ENCODE measurements around the gene TOMM20.
"Not testable (repeated sequence)": the region's sequence is repeated elsewhere in the genome, so short reads cannot be mapped to it uniquely, and the experiment has no call there.

The TOMM20 gene

GRCh38 chr1:235128456-235129328 is at the start of gene TOMM20:
Gene TOMM20 (minus strand): TSS chr1:235128837. CDS start chr1:235128715, 122 bp downstream.
- peak; percentile 95 for DNase-seq (ENCODE audit: low read depth in 2 of 2)

- no peak for DNase-seq (ENCODE audit: low read depth in 2 of 2)
These were observed 47.8 kb upstream of the TOMM20 start for GRCh38 chr1:235176486-235176885.

- no peak for DNase-seq (ENCODE audit: low read depth in 2 of 2)
These were observed 41.3 kb upstream of the TOMM20 start for GRCh38 chr1:235169986-235170385.

DNA sequence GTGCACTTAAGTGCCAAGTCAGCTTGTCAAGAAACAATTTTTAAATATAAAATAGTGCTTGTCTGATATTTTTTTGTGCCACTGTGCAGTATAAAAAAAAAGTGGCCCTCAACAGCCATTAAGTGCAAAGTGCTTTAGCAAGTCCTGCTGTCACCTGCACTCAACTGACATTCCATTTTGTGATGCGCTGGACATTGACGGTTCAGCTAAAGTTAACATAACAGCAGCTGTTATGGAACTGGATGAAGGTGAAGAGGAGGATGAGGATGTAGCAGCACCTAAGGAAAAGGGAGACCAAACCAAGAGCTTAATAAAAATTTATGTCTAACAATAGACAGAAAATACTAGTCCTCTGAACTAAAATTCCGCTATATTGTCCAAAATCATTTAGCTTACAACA is 39.7 kb upstream of the TOMM20 start:
- no peak for DNase-seq (ENCODE audit: low read depth in 2 of 2)

DNA sequence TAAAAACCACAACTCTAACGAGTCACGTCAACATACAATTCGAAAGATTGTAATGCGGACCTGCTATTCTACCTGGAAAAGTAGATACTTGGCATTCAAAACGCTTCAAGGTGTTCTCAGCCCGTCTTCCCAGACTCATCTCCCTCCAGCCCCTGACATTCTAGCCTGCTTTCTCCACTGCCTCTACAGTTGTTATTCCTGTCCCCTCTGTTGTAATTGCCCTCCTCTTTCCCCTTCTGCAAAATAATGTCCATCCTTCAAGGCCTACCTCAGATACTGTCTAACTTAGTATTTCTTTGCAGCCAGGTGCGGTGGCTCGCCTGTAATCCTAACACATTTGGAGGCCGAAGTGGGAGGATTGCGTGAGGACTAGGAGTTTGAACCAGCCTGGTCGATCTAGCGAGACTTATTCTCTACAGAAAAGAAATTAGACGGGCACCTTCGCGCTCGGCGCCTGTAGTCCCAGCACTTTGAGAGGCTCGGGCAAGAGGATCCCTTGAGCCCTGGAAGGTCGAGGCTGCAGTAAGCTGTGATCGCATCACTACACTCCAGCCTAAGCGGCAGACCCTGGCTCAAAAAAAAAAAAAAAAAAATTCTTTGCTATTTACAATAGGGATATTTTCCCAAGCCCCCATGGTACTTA is 33.2 kb upstream of the TOMM20 start:
- DNase-seq (ENCODE audit: low read depth in 2 of 2), result no peak

DNA sequence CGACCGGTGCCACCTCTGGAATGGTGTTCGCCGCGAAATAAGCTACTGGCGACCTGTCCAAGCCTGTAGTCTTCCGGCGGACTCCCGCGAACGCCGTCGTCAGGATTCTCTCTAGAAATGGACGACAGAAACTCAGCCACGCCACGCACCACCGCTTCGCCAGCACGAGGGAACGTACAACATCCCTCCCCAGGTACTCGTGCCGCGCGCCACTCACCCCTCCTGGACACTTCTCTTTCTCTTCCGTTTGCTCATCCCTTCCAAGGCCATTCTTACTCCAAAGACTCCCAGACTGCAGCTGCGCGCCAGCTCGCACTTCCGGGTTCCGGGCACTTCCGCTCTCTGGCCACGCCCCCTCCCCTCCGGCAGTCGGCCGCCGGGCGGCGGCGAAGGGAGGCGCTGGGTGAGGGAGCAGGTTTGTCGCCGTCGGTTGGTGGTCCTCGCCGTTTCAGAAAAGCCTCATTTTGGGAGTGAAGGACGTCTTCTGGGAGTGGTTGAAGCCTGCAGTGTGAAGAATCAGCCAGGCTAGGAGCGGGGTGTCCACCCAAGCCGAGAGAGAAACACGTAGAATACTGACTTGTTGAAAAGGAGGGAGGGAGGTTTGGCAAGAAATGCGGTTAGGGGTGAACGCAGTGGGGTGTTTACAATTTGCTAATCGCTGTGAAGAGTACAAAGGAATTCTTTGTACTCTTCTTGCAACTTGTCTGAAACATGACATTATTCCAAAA is 32.5 kb upstream of the TOMM20 start, which contains the start of gene RBM34:
TSS of gene RBM34 (minus strand) at position 294 of the 728 bp plus-strand sequence. CDS start at position 270, 24 bp downstream.
- peak; percentile 88 for DNase-seq (ENCODE audit: low read depth in 2 of 2)

GRCh38 chr1:235160383-235160956 is 31.8 kb upstream of the TOMM20 start:
- DNase-seq (ENCODE audit: low read depth in 2 of 2), result no peak

DNA sequence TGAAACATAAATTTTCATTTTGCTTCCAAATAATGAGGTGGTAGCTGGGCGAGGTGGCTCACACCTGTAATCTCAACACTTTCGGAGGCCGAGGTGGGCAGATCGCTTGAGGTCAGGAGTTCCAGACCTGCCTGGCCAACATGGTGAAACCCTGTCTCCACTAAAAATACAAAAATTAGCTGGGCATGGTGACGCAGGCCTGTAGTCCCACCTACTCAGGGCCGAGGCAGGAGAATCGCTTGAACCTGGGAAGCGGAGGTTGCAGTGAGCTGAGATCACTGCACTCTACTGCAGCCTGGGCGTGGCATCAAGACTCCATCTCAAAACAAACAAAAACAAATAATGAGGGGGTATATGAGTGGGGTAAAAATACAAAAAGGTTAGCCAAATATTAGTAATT is 31.3 kb upstream of the TOMM20 start:
- DNase-seq (ENCODE audit: low read depth in 2 of 2), result not testable (repeated sequence)

GRCh38 chr1:235159284-235159683 is 30.6 kb upstream of the TOMM20 start:
- DNase-seq (ENCODE audit: low read depth in 2 of 2), result not testable (repeated sequence)

GRCh38 chr1:235158680-235159079 is 30.0 kb upstream of the TOMM20 start:
- no peak for DNase-seq (ENCODE audit: low read depth in 2 of 2)

DNA sequence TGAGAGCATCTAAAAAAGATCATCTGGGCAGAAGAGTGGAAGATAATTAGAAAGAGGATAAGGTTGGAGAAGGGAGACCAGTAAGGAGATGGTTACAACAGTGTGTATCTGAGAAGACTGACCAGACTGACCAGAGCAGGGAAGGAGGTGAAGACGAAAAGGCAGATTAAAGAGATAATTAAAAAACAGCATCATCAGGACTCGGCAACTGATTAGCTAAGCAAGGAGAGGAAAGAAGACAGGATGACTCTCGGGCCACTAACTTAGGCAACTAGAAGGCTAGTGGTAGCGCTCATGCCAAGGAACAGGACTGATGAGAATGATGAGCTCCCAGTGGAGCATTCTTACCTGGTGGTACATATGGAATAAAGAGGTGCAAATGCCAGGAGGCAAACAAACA is 28.5 kb upstream of the TOMM20 start:
- no peak for DNase-seq (ENCODE audit: low read depth in 2 of 2)

- DNase-seq (ENCODE audit: low read depth in 2 of 2), result no peak
These were observed 28.1 kb upstream of the TOMM20 start for GRCh38 chr1:235156740-235157139.

- DNase-seq (ENCODE audit: low read depth in 2 of 2), result no peak
These were observed 27.6 kb upstream of the TOMM20 start for GRCh38 chr1:235156265-235156664.

- DNase-seq (ENCODE audit: low read depth in 2 of 2), result no peak
These were observed 23.6 kb upstream of the TOMM20 start for GRCh38 chr1:235152235-235152634.

DNA sequence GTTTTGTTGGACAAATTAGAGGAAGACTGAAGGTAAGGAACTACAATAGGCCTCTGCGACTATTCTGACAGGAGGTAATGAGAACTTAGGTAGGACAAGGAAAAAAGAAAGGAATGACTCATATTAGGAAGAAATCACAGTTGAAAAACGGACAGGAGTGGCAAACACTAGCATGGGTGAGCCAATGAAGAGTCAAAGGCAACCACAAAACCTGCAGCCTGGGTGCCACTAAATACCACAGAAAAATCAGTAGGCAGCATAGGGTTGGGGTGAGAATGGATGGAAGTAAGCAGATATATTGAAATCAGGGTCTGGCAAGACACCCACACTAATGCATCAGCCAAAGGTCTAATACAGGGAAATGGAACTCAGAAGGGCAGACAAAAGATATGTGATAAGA is 22.4 kb upstream of the TOMM20 start:
- DNase-seq (ENCODE audit: low read depth in 2 of 2), result no peak

GRCh38 chr1:235149824-235150223 is 21.2 kb upstream of the TOMM20 start:
- DNase-seq (ENCODE audit: low read depth in 2 of 2), result no peak

DNA sequence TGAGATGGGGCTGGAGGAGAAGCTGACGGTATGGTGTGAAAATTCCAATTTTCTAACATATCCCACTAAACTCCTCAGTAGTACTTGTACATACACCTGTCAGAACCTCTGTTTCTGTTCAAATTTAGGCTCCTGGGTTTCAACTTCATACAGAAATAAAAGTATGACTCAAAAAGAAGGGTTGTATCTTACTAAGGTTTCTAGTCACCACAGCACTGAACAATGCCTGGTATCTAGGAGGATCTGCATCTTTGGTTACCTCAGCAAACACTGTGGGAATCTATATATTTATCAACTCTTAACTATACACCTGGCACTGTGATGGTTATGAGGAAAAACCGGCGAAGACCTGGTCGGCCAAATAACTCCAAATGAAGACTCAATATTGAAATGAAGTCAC is 18.6 kb upstream of the TOMM20 start:
- no peak for DNase-seq (ENCODE audit: low read depth in 2 of 2)

- no peak for DNase-seq (ENCODE audit: low read depth in 2 of 2)
These were observed 17.0 kb upstream of the TOMM20 start for GRCh38 chr1:235145639-235146038.

- DNase-seq (ENCODE audit: low read depth in 2 of 2), result no peak
These were observed 14.4 kb upstream of the TOMM20 start for GRCh38 chr1:235142991-235143390.

DNA sequence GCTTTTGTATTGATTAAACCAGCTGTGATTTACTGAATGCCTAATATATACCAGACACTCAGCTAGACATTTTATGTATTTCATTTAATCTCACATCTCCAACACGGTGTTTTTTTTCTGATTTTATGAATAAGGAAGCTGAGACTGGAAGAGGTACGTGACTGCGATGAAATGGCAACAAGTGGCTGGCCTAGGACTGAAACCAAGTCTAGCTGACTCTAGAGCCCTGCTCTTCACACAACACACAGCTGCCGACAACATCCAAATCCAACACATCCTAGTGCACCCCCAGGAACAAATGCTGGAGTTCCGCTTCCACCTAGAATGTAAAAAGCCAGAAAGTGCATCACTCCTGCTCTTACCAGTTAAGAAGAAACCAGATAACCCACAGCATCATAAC is 10.7 kb upstream of the TOMM20 start:
- DNase-seq (ENCODE audit: low read depth in 2 of 2), result no peak

- peak in 1 of 2 donors; percentile 23 for DNase-seq (ENCODE audit: low read depth in 2 of 2)
These were observed 10.2 kb upstream of the TOMM20 start for GRCh38 chr1:235138821-235139220.

GRCh38 chr1:235136111-235136510 is 7.5 kb upstream of the TOMM20 start:
- DNase-seq (ENCODE audit: low read depth in 2 of 2), result no peak

All from stimulated activated CD8-positive, alpha-beta memory T cell treated with anti-CD3 and anti-CD28 coated beads, Interleukin-15, amount 100 ng/mL, for 48 hours (primary cell).